Measurements from ENCODE around the gene PTGFRN. TPM values are rescaled to one million over a fixed set of nuclear protein-coding genes. Genes with fewer than 3 reads are reported as not detected.

PTGFRN gene
- total and polyA plus RNA-seq, 9 donors, result 22.9 to 106 (median 65.8) TPM

DNA sequence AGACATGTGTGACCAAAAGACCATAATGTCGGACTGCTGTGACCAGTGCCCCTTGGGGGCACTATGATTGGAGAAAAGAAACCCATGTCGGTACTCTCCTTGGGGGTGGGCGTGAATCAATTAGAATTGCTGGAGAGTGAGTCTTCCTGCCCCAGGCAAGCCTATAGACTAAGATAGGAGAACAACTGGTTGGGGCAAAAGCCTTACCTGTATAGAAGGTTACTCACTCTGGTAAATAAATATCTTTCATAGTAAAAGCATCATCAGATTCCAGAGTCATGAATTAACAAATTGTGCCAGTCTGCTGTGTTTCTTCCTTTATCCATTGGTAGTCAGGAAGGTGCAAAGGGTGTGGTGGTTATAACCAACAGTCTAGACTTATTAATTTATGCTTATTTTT, 2.9 kb upstream of the PTGFRN start:
- no peaks in the 10 kb centered on the region for H3K36me3 ChIP-seq
- no peaks in the 10 kb centered on the region for H3K27me3 ChIP-seq
- TF ChIP-seq, protein P1, sequence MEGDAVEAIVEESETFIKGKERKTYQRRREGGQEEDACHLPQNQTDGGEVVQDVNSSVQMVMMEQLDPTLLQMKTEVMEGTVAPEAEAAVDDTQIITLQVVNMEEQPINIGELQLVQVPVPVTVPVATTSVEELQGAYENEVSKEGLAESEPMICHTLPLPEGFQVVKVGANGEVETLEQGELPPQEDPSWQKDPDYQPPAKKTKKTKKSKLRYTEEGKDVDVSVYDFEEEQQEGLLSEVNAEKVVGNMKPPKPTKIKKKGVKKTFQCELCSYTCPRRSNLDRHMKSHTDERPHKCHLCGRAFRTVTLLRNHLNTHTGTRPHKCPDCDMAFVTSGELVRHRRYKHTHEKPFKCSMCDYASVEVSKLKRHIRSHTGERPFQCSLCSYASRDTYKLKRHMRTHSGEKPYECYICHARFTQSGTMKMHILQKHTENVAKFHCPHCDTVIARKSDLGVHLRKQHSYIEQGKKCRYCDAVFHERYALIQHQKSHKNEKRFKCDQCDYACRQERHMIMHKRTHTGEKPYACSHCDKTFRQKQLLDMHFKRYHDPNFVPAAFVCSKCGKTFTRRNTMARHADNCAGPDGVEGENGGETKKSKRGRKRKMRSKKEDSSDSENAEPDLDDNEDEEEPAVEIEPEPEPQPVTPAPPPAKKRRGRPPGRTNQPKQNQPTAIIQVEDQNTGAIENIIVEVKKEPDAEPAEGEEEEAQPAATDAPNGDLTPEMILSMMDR (IDR thresholded peaks at IDR 0.05), result no peak
- TF ChIP-seq POLR2A (IDR thresholded peaks at IDR 0.05) (no peak), EP300 (IDR thresholded peaks at IDR 0.05) (no peak)
- H3K27ac ChIP-seq, result no peak overlapping the region
- DNase-seq, result no peak
- H3K9me3 ChIP-seq, result no peaks in the 10 kb centered on the region
- H3K4me1 ChIP-seq (ENCODE audit: insufficient read depth), result peaks cover 2% of the 10 kb centered on the region
- WGBS, 3 donors, result 92 to 95% (median 94%) methylated on average over 3 of the region's 3 CpGs
- intact Hi-C loops (cut with DNase I), result no loop called here
- no peak overlapping the region for H3K4me3 ChIP-seq

DNA sequence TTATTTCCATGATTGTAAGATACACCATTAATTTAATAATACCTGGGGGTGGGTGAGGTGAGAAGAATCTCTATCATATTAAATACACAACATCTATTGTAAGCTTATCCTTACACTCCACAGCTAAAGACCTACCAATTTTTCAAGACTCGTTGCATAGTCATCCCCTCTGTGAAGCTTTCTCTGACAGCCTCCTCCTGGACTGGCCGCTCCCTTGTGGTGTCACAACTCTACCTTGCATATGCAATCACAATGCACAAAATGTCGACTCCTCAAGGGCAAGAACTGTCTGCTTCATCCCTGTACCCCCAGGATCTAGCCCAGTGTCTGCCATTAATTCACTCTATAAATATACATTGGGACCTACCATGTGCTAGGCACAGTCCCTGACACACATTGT, 2.4 kb upstream of the PTGFRN start:
- H3K4me3 ChIP-seq, result no peak overlapping the region
- TF ChIP-seq EP300 (IDR thresholded peaks at IDR 0.05) (no peak), POLR2A (IDR thresholded peaks at IDR 0.05) (no peak)
- TF ChIP-seq, protein P1 (IDR thresholded peaks at IDR 0.05), result no peak
- no peaks in the 10 kb centered on the region for H3K36me3 ChIP-seq
- no peak for DNase-seq
- no peak overlapping the region for H3K27ac ChIP-seq
- no peaks in the 10 kb centered on the region for H3K9me3 ChIP-seq
- intact Hi-C loops (cut with DNase I), result no loop called here
- H3K27me3 ChIP-seq, result no peaks in the 10 kb centered on the region
- 96 to 98% (median 98%) methylated on average over 3 of the region's 3 CpGs for WGBS, 3 donors
- H3K4me1 ChIP-seq (ENCODE audit: insufficient read depth), result peaks cover 2% of the 10 kb centered on the region

DNA sequence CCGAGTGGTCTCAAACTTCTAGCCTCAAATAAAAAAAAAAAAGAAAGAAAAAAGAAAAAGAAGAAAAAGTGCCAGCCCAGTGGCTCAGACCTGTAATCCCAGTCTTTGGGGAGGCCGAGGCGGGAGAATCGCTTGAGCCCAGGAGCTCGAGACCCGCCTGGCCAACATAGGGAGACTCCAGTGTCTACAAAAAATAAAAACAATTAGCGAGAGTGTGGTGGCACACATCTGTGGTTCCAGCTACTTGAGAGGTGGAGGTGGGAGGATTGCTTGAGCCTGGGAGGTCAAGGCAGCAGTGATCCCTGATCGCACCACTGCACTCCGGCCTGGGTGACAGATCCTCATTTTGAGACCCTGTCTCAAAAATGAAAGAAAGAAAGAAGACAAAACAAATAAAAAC, 1.4 kb upstream of the PTGFRN start:
- TF ChIP-seq, protein P1 (IDR thresholded peaks at IDR 0.05), result no peak
- TF ChIP-seq EP300 (IDR thresholded peaks at IDR 0.05), result no peak
- no peak for TF ChIP-seq POLR2A (IDR thresholded peaks at IDR 0.05)
- Histone ChIP-seq H3K4me3 (no peak overlapping the region), H3K27ac (no peak overlapping the region), H3K27me3 (no peaks in the 10 kb centered on the region), H3K9me3 (no peaks in the 10 kb centered on the region), H3K36me3 (no peaks in the 10 kb centered on the region), H3K4me1 (ENCODE audit: insufficient read depth) (peaks cover 2% of the 10 kb centered on the region)
- 97 to 99% (median 98%) methylated on average over 9 of the region's 9 CpGs for WGBS, 3 donors
- intact Hi-C loops (cut with DNase I), result no loop called here
- DNase-seq, result no peak

DNA sequence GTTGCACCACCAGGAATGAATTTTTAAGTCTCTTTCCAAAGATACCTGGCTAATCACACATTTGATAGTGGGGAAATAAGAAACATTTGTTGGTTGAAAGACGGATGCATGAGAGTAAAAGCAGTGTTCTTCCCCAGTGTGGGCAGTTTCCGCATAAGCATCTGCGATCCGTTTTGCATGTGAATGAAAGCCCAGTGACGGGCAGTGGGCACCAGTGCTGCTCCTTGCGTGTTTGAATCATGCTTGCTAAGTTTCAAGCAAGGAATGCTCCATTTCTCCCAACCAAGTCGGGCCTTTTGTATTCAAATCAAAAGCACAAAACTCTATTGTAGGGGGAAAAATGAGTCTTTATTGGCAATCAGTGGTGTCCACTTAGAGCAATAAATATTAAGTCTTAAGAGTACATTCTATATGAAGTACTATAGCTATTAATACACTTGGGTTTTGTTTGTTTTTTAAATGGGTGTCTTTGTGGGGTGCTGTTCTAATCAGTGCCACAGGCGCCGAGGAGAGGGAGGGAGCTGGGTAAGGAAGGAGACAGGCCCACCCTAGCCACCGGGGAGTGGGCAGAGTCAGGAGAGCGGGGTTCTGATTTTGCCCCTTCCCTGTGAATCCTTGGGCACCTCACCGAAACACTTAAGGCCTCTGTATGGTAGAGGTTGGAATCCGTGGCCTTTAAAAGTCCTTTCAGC, 750 bp upstream of the PTGFRN start:
- Histone ChIP-seq H3K4me1 (ENCODE audit: insufficient read depth) (peaks cover 2% of the 10 kb centered on the region), H3K36me3 (no peaks in the 10 kb centered on the region), H3K27ac (peak overlapping the region; percentile 77 to 86), H3K27me3 (no peaks in the 10 kb centered on the region), H3K9me3 (no peaks in the 10 kb centered on the region), H3K4me3 (peak overlapping the region; percentile 54)
- intact Hi-C loops (cut with DNase I), result no loop called here
- WGBS, 3 donors, result 79 to 83% (median 80%) methylated on average over 13 of the region's 13 CpGs
- TF ChIP-seq POLR2A (IDR thresholded peaks at IDR 0.05), result no peak
- no peak for TF ChIP-seq EP300 (IDR thresholded peaks at IDR 0.05)
- TF ChIP-seq, protein P1 (IDR thresholded peaks at IDR 0.05), result no peak
- no peak for DNase-seq
